HT1080 (cell line): ENCODE measurements around the gene ROR1. TPM values are rescaled to one million over a fixed set of nuclear protein-coding genes. Genes with fewer than 3 reads are reported as not detected.
"Not testable (repeated sequence)": the region's sequence is repeated elsewhere in the genome, so short reads cannot be mapped to it uniquely, and the experiment has no call there.

Source experiments
- DNase-seq: peaks from one replicate; pipeline ENCODE4 v3.0.0-alpha.2; 2015; ENCODE audit warnings: low read depth
- total RNA-seq: library from RNA; depleted of rRNA; stranded (reverse); fragments of >200 nt; shearing (Covaris generic); gene quantifications from 2 replicates; pipeline ENCODE4 v1.2.3, GENCODE V29; 2014

The ROR1 gene
- total RNA-seq, 1 experiment from 2014 or later: 2.9 TPM

- no peak for DNase-seq
These were observed 316.6 kb downstream of the ROR1 start for GRCh38 chr1:64090436-64090835.

GRCh38 chr1:64092851-64093371 lies 319.1 kb downstream of the ROR1 start:
- DNase-seq: no peak

DNA sequence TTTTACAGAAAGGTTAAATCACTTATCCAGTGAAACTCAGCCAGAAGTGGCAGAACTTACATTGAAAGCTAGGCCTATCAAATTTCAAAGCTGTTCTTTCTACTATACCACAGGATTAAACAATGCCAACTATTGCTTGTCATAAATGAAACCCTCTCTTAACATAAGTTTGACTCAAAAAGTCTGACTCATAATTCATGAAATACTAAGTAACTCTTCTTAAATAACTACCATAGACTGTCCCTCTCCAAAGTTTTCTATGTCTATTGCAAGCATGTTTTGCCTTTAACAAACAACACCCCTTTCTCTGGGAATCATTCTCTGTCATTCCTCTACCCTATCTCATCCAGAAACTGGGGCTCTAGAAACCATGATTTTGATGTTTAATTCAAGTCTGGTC lies 320.1 kb downstream of the ROR1 start:
- DNase-seq: peak; percentile 60

- DNase-seq: no peak
These were observed 322.0 kb downstream of the ROR1 start for GRCh38 chr1:64095832-64096231.

DNA sequence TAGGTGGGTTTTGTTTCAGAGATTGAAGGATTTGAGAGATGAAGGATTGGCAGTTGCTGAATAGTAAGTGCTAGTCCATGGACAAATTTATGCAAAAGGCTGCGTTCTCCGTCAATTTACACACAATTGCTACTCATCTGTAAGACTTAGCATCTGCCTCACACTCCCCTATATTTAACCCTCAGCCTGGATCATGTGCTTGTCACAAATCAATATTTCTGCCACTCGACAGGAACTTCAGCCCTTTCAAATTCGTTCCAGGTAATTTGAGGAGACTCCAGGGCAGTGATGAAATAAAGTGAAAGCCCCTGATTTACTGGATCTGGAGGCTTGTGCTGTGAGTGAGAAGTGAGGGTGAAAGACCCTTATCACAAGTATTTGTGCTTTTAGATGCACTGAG lies 324.0 kb downstream of the ROR1 start:
- no peak for DNase-seq

DNA sequence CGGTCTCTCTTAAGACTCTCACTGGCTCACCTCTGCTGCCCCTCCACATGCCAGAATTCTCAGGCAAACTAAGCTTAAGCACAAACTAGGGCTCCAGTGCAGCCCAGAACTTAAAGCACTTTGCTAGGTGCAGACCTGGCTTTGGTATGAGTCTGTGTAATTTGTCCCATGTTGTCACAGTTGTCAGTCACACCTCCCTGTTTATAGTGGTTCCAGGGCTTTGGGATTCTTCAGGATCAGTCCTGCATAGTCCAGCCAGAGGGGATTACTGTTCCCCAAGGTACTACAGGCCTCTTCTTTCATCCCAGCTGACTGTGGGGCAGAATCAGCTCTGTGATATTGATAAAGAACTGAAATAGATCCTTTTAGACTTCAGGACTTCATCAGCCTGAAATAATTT lies 324.6 kb downstream of the ROR1 start:
- DNase-seq: no peak

- no peak for DNase-seq
These were observed 325.2 kb downstream of the ROR1 start for GRCh38 chr1:64098846-64099582.

- no peak for DNase-seq
These were observed 327.0 kb downstream of the ROR1 start for GRCh38 chr1:64100791-64101190.

DNA sequence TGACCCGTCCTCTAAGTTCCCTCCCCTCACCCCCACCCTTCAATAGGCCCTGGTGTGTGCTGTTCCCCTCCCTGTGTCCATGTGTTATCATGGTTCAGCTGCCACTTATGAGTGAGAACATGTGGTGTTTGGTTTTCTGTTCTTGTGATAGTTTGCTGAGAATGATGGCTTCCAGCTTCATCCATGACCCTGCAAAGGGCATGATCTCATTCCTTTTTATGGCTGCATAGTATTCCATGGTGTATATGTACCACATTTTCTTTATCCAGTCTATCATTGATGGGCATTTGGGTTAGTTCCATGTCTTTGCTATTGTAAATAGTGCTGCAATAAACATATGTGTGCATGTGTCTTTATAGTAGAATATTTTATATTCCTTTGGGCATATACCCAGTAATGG lies 330.8 kb downstream of the ROR1 start:
- DNase-seq: not testable (repeated sequence)

GRCh38 chr1:64107118-64107519 lies 333.3 kb downstream of the ROR1 start:
- no peak for DNase-seq

GRCh38 chr1:64107632-64108031 lies 333.8 kb downstream of the ROR1 start:
- DNase-seq: no peak

- no peak for DNase-seq
These were observed 337.3 kb downstream of the ROR1 start for GRCh38 chr1:64110924-64111777.

DNA sequence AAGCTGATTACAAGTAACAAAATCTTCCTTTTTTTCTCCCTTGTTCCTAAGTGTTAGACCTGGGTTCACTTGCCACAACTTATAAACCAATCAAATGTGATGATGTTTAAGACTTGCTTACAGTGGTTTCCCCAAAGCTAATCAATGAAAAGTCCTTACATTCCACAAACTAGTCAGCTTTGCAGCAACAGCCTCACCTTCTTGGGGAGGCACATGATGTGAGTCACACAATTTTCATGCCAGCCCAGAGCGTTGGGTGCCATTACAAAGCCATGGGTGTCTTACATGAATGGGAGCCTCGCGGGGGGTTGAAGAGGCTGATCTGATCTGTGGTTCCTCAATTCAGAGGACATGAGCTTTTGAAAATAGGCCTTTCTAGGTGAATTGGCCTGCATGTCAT lies 338.0 kb downstream of the ROR1 start:
- peak; percentile 35 for DNase-seq

GRCh38 chr1:64112281-64112680 lies 338.5 kb downstream of the ROR1 start:
- DNase-seq: peak; percentile 85

DNA sequence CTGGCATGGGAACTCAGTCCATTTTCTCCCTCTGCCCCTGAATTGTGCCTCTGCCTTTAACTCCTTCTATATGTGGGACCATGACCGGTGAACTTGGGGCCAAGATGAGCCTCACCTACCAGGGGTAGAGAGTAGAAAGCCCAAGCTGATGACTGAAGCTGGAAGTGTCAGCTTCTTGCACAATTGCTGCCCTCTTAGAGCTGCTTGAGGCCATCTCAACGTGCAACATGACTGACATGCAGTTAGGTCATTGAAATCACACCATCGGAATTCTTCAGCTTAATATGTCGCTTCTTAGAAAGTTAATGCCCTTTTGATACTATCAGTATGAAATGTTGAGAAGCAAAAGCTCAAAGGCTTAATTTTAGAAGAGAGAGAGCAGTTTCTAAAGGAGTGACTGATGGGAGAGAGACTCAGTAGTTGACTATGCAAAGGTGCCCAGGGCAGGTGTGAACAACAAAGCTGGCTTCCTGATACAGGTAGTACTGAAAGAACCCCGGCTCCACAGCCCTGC lies 340.3 kb downstream of the ROR1 start:
- no peak for DNase-seq

DNA sequence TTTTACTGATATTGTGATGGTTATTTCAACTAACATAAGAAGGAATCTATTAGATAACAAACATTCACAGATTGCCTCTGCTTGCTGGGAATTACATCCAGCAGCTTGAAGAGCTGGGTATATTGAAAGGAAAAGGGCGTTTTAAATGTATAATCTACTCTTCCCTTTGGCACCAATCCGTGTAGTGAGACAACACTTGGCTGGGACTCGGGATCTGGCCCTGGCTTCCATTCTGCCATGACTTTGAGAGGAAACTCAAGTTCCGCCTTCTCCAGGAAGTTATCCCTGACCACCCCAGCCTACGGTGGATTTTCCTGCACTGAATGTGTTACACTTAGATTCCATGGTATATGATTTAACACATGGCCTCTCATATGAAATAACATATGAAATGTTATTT lies 342.7 kb downstream of the ROR1 start:
- DNase-seq: no peak

DNA sequence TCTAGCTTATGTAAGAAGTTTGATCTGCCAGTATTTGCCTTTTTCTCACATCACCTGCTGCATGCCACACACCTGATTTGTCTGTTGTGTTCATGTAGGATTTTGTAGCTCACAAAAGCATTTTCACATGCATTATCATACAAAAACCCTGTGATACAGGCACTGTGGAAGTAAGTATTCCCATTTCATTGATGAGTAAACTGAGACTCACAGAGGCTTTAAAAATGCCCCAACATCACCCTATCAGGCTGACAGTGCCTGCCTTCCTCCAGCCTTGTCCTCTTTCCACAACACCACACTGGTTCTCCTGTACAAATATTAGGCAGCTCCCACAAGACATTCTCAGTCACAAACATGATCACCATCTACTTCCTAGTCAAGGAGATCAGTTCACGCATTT lies 343.7 kb downstream of the ROR1 start:
- DNase-seq: no peak

DNA sequence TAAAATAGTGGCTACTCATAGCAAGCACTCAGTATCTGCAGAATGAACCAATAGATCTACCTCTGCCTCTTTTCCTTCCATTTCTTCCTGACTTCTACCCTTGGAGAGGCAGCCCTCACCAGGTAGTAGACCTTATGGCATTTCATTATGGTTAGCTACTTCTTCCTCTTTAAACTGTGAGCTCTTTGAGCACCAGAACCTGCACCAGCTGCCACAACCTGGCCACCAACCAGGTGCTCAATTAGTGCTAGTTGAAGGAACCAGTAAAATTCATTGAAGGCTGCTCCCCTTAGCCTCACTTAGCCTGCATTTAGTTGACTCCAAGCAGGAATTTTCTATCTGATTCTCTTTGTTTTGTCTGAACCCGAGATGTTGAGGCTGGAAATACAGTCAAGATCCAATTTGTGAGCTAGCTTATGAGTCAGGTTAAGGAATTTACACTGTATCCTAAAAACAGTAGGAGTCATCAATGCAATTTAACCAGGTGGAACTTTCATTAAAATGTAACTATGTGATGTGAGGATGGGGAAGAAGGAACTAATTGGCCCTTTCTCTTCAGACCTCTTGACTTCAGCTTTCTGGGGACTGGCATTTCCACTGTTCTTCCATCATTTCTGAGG lies 348.1 kb downstream of the ROR1 start:
- DNase-seq: peak; percentile 13

DNA sequence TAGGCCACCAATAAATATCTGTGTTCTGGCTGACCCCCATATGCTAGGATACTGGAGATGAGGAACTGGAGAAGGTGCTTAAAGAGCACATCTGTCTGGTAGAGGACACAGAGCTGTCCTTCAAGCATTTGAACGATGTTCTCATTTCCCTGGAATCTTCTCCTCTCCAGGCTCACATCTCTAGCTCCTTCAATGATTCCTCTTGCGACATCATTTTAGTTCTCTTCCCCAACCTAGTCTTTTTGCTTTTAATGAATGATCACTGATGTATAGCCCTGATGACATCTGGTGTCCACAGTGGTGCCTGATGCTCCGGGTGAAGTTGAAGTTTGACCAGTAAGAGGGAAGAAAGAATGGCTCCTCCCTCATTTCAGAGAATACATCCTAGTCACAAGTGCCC lies 348.8 kb downstream of the ROR1 start:
- no peak for DNase-seq

DNA sequence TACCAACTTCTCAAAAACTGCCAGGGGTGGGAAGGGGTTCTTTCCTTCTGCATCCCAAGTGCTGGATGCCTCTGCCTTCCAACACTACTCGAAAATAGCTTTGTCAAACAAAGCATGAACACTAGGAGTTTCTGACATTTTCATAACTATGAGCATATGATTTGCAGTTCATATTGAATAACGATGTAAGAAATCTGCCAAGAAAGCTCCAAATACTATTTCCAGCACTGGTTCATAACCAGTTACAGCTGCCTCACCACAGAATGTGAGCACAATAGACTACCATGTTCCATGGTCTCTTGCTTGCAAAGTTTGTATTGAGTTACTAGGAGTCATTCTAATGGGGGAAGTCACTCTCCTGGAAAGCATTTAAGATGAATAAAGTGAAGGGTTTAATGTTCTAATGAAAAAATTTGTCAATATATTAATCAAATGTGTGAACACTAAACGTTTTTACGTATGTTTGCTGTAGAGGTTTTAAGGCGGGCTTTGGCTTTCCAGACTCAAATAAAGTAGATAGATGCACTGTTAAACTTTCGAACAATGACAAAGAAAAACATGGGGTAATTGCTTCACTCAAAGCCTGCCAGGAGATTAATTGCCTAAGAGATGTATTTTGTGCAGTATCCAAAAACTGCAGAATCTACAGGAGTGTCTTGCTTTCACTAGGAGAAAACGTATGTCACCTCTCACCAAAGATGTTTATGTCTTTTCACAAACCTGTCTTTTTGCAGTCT lies 351.1 kb downstream of the ROR1 start:
- no peak for DNase-seq

- DNase-seq: no peak
These were observed 352.8 kb downstream of the ROR1 start for GRCh38 chr1:64126581-64126980.
